UCSD-AML1 (cell line): ENCODE data around the gene SLC7A5.
"Not testable (repeated sequence)": the region's sequence is repeated elsewhere in the genome, so short reads cannot be mapped to it uniquely, and the experiment has no call there.

ENCODE experiments used
- DNase-seq: peaks from one replicate; lab custom pipeline; 2025; ENCODE audit not compliant: unreplicated experiment; lab: John Stamatoyannopoulos, UW

SLC7A5 gene

DNA sequence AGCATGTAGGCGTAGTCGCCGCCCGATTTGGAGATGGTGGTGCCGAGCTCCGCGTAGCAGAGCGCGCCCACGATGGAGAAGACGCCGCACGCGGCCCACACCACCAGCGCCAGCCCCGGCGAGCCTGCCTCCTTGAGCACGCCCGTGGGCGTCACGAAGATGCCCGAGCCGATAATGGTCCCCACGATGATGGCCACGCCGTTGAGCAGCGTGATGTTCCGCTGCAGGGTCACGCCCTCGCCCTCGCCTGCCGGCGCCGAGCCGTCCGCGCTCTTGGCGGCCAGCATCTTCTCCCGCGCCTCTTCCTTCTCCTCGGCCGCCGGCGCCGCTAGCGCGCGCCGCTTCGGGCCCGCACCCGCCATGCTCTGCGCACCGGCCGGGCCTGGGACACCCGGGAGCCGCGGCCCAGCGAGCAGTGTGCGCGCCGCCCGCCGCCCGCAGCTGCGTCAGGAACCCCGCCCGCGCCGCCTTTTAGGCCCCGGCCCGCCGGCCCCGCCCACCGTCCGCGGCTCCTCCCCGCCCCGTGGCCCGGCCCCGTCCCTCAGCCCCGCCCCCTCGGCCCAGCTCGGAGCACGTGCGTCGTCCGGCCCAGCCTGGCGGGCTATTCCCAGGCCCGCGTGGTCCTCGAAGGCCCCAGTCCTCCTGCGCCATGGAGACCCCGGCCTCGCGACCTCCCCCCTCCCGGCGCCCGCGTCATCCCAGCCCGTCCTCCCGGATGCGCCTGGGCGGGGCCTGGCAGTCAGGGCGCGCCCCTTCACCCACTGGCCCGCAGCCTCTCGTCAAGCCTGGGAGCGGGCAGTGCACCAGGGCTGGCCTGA is at the start of gene SLC7A5:
Gene SLC7A5, minus strand, starts transcription at position 447 of the 818 bp plus-strand sequence. Its CDS starts 85 bp downstream, at position 362.
- DNase-seq, result peak; percentile 88

DNA sequence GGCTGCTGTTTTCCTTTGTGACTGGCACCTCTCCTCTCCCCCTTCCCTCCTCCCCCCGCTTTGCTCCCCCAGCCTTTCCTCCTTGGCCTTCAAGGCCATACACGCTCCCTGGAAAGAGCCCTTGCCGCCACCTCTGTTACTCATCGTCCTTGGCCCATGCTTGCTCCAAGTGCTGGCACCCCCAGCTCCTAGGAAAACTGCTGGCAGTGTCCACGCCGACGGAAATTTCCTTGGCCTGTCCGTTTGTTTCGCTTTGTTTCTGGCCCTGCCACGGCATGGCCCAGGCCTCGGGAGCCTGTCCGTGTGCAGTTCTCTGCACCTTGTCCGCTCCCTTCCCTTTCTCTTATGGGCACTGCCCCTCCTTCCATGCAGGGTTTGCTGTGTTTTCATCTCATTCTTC is 49.0 kb upstream of the SLC7A5 start:
- DNase-seq, result no peak

DNA sequence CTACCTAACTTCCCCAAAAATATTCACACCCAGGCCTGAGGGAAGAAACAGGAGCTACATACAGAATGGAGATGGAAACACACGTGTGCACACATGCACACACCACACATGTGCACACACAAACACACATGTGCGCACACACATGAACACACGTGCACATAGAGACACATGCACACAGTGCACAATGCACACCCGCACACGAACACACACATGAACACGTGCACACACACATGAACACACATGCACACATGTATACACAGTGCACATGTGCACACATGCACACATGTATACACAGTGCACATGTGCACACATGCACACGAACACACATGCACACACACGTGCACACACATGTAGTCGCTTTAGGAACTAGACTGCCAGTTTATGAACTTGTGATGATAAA is 48.2 kb upstream of the SLC7A5 start:
- DNase-seq, result no peak

DNA sequence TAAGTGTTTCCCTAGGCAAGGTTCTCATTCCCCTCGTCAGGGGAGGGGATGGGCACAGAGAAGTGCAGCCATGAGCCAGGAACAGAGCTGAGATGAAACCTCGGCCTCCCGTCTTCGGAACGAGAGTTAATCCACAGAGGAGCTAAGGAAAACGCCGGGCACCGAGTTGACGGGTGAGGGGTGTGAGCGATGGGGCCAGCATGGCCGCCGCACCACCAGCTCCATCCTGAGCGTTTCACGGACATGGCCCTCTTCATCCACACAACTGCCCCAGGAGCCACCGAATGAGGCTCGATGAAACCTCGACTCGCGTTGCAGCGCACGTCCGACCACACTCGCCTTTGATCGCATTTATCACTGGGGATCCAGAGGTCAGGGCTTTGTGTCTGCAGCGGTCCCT is 45.5 kb upstream of the SLC7A5 start:
- no peak for DNase-seq

DNA sequence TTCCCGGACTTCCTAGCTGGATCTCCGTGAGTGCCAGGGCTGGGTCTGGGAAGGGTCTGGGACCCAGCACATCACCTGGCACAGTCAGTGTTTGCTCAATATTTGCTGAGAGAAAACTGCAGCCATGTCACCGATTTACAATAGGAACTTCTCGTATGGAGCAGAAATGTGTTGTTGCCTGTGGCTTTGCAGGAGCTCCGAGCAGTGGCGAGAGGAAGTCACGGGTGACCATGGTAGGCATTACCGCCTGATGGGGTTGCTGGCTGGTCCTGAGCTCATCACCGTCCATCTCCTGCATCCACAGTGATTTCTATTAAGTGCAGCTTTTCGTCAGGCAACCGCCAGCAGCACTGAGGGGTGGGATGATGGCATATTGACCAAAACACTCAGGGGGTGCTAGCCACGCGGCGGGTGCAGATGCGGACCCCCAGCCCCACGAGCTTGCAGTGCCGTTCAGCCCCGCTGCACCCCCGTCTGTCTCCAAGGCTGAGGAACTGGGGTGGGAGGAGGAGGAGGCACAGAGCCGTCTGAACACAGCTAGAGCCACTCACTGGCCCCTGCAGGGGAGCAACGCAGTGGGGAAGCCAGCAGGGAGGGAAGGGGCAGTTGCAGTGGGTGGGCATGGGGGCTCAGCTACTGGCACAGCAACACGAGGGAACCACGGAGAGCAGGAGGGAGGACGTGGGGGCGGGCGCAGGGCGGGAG is 44.9 kb upstream of the SLC7A5 start:
- not testable (repeated sequence) for DNase-seq

DNA sequence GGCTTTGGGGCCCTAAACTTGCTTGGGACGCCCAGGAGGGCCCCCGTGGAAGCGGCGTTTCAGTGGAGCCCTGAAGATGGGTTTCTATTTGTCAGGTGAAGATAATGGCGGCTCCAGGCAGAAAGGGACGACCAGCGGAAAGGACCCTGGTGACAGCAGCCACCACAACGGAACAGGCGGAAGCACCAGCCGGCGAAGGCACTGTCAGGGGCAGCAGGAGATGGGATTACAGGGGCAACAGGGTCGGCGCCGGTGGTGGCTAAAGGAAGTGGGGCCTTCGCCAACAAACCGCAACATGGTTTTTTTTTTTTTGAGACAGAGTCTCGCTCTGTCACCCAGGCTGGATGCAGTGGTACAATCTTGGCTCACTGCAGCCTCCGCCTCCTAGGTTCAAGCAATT is 43.4 kb upstream of the SLC7A5 start:
- peak; percentile 45 for DNase-seq

DNA sequence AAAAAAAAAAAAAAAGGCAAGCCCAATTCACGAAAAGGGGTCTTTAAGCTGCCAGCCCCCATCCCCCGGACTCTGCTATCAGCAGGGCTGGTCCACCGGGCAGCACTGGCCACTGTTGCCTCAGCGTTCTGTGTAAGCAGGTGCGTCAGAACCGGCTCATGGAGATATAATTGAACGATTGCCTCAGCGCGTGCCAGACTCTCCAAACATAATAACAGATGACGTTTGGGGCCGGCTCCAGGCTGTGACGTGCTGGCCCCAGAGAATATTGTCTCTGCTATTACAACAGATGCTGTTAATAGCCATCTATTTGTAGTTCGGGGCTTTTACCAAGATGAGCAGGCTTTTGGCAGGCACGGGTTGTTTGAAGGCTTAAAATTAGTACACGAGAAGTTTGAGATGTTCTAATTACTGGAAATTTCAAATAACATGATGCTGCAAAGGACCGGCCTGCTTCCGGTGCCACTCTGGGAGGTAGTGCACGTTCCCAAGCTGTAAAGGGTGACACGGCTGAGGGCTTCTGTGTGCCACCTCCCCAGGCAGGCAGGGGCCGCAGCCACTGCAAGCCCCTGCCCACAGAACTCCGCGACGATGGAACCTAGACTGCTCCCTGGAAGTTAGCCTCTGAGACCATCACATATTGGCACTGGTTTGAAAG is 41.9 kb upstream of the SLC7A5 start:
- DNase-seq, result not testable (repeated sequence)

DNA sequence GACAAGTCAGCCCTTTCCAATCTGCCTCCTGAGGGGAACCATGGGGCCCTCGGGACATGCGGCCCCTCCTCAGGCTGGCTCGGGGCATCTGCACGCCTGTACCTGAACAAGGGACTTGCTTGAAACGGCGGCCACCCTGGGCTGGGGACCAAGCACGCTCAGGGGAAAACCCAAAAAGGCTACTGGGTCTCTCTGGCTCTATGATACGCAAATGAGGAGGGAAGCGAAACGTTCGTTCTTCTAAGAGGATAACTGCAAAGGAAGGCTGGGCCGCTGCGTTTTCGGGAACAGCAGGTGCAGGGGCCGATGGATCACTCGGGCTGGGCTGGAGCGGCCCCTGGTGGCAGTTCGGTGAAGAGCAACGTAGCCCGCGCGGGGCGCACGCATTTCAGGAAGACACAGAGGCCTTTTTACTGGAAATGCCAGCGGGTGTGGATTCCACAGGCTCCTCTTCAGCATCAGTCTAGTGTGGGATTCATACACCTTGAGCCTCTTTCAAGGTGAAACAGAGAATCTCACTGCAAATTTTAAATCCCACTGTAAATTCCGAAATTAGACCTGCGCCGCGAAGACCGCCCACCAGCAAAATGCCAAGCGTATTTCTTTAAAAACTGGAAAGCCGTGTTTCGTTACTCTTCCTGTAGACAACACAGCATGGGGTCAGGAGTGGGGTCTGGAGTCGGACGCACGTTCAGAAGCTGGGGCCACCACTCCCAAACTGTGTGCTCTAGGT is 40.1 kb upstream of the SLC7A5 start:
- DNase-seq, result peak; percentile 83

DNA sequence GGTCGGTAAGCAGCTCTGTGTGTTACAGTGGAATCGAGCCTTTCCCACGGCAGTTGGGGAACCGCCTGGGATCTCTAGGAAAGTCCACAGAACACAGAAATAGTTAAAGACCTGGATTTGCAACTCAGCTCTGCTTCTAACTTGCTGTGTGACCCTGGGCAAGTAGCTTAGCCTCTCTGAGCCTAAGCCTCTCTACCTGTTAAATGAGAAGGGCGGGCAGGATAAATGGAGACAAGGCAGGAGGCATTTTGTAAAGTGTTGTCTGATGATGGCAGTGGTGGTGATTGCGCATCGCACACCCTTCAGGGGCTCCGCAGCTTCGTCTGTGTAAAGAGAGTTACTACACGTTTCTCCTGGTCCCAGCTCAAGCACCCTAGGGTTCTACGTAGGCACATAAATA is 38.8 kb upstream of the SLC7A5 start:
- not testable (repeated sequence) for DNase-seq

DNA sequence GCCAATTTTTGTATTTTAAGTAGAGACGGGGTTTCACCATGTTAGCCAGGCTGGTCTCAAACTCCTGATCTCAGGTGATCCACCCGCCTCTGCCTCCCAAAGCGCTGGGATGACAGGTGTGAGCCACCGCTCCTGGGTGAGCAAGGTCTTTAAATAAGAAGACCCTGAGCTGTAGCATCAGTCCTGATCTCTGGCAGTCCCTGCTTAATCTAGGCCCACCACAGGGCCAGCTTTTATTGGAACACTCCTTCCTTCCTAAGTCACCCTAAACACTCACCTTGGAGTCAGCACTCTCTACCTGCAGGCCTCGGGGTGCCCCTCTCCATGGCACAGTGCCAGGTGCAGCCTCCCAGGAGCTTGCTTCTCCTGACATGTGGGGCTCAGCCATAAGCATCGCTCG is 36.2 kb upstream of the SLC7A5 start:
- not testable (repeated sequence) for DNase-seq

DNA sequence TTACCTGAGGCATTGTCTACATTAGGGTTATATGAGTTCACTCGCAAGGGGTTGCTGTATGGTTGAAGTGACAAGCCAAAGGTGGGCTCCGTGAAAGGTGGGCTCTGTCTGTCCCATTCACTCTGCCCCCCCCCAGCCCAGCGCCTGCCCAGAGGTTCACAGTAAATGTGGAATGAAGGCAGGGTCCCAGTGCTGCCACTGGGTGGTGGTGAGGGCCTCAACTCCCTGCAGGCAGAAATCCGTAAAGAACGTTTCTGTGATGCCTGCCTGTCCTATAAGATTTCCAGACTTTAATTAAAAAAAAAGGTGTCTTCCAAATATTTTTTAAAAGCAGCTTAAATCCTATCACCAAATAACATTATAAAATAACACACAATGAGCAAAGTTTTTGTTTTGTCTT is 35.7 kb upstream of the SLC7A5 start:
- not testable (repeated sequence) for DNase-seq

DNA sequence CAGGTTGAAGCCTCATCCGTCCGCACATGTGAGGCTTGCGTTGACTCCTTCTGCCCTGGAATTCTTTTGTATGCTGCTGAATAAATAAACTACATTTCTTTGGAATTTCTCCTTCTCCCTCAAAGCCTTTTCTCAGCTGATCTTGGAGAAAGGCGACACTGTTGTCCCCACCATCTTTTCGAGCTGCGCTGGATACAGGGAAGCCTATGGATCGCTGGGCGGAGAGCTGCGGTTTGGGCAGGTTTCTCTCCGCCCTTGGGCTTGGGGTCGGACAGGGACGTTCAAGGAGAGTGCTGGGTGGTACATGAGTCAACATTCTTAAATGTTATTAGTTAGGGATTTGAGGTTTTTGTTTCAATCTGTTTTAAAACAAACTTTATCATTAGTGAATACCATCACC is 31.2 kb upstream of the SLC7A5 start:
- not testable (repeated sequence) for DNase-seq

DNA sequence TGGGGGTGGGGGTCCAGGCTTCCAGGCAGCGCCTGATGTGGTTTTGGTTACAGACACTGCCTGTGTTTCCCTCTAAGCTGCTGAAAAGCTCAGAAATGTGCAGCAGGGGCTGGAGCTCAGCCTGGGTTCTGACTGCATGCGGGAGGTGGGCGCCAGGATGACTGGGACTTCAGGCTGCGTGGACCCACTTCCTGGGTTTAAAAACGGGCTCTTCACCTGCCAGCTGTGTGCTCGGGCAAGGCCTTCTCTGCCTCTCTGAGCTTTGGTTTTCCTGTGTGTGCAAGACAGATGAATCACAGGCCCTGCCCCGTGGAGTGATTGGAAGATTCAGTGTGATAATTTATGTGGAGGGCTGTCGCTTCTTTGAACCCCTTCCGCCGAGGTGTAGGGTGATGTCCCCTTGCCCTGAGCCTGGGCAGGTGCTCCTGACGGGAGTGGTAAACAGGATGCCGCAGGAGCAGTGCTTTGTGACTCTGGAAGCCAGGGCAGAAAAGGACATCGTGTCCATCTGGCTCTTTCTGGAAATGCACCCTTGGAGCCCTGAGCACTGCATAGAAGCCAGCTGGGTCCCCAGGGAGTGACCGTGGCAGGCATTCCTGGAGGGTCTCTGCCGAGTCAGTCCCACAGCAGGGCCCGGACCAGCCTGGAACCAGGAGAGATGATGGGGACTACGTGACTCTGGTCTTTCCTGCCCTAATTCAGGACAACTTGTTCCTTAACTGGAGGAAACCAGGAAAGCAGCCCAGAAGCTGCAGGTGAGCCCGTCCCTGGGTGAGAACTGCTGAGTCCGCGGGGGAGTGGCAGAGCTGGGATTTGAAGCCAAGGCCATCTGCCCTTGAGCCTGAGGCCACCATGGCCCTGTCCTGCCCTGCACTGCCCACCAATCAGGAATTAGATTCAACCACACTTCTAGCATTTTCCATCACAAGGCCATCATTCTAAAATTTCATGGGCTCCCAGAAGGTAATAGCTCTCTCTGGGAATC is 28.5 kb upstream of the SLC7A5 start:
- DNase-seq, result no peak

DNA sequence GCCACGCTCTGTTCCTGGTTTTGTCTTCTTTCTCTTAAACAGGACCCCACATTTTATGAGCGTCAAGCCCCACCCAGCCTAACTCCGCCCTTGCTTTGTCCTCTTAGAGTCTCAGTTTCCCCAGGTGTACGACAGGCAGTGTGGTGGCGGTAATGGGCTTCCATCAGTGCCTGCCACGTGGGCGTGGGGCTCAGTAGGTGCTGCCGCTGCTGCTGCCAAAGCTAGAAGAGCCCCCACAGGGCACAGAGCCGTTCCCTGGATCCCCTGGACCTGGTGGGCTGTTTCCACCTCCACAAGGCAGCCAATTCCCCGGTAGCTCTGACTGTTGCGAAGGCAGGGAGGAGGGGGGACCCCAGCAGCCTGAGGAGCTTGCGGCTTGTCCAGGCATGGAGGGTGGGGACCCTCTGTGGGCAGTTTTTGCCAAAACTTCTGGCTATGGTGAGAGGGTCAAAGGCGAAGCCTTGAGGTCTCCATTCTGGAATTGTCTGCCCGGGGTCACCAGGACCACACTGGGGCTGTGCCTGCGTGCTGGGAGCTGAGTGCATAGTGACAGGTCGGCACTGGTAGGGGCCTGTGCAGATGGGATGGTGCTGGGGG is 27.7 kb upstream of the SLC7A5 start:
- DNase-seq, result not testable (repeated sequence)

DNA sequence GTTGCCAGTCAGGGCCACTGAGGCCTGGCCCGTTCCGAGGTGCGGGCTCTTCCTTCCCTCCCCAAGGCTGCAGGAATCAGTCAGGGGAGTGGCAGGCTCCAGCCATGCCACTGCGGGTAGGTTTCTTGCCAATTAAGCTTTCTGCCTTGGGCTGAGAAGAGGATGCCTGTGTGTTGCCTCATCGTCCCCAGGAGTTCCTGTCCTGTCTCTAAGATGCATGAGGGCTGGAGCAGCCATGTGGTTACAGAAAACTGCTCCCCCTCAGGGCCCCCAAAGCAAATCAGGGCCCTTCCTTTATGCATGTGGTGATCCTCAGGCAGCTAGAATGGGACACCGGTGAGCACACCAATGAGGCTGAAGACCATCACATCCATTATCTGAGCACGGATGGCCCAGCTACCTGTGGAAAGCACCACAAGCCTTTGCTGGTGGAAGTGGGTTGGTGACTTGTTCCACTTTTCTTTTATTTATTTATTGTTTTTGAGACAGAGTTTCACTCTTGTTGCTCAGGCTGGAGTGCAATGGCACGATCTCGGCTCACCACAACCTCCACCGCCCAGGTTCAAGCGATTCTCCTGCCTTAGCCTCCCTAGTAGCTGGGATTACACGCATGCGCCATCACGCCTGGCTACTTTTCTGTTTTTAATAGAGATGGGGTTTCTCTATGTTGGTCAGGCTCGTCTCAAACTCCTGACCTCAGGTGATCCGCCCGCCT is 27.0 kb upstream of the SLC7A5 start:
- not testable (repeated sequence) for DNase-seq

DNA sequence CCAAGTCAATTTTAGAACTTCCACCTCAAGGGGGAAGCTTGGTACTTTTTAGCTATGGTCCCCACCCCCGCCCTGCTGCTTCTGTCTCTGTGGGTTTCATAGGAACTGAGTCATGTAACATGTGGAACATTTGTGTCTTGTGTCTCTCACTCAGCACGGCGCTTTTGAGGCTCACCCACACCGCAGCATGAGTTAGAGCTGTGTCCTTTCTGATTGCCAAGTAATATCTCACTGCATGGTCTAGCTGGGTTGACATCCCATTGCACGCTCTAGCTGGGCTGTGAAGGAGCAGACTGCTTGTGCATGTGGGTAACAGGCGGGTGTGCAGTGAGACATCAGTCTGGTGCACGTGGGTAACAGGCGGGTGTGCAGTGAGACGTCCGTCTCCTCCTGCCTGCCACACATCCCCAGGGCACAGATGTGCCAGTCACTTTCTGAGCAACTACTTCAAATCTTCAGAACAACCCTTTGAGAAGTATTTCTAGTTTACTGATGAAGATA is 26.4 kb upstream of the SLC7A5 start:
- DNase-seq, result peak; percentile 76

DNA sequence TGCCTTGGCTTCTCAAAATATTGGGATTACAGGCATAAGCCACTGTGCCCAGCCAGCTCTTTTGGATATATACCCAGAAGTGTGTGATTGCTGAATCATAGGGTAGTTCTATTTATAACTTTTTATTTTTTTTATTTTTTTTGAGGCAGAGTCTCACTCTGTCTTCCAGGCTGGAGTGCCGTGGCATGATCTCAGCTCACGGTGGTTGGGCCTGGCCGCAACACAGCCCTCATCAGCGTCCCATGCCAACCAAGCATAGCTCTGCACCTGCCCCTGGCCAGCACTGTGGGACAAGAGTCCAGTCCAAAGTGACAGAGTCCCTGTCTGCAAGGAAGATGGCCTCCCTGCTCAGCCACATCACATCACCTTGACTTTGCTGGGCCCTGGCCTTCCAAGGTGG is 24.7 kb upstream of the SLC7A5 start:
- not testable (repeated sequence) for DNase-seq

DNA sequence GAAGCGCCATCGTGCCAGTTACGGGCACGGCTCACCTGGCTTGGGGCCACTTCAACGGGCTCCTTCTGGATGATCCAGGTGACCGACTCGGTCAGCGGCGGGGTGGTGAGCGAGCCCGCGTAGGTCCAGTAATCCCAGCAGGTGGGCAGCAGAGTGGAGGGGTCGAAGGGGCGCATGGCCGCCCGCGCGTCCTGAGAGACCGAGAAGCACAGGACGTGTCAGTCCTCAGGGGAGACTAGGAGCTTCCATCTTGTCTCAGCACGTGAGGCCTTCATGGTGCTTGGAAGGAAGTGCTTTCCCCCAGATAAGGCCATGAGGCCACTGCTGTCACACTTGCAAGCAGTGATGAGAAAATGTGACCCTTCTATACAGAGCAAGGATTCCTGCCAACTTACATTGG is 22.5 kb upstream of the SLC7A5 start:
- no peak for DNase-seq

DNA sequence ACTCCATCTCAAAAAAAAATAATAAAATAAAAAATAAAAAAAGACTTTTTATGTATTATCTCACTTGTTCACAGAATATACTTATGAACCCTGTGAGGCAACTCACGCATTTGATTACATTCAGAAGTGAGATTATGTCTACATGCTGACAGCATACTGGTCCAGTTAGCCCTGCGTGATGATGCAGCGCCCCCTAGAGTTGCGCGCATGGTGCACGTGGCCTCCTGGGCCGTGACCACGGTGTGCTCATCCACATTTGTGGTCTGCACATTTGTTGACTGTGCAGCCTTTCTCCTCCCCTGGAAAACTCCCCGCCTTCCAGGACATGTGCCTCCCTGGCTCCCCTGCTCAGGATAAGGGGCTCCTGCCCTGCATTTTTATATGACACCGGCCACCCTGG is 20.5 kb upstream of the SLC7A5 start:
- peak; percentile 51 for DNase-seq
